Gastroesophageal sphincter (tissue), 4 donors: ENCODE measurements around the gene SAA1. TPM values are rescaled to one million over a fixed set of nuclear protein-coding genes. Genes with fewer than 3 reads are reported as not detected.

Source experiments
- ATAC-seq: fragments of 150-250 bp; one replicate; pipeline ENCODE4 v1.9.1; 2016; ENCODE audit warnings: mild to moderate bottlenecking, moderate library complexity
- H3K27ac ChIP-seq, 4 donors: fragments of 200-600 bp; sonication (generic) in 3 of 4; 1 replicate in 3 of 4; 2 replicates in 1 of 4; pipeline ENCODE4 v1.5.1; 2016 to 2019
- H3K27me3 ChIP-seq: fragments of 200-600 bp; sonication (generic); one replicate; pipeline ENCODE4 v1.5.1; 2019
- H3K36me3 ChIP-seq, 2 donors: fragments of 200-600 bp; sonication (generic); one replicate each; pipeline ENCODE4 v1.5.1; 2019; ENCODE audit warnings: control low read depth in 1 of 2
- H3K4me1 ChIP-seq, 3 donors: fragments of 200-600 bp; sonication (generic); 1 replicate in 2 of 3; 2 replicates in 1 of 3; pipeline ENCODE4 v1.5.1; 2016 to 2019; ENCODE audit warnings: control low read depth in 2 of 3
- H3K4me3 ChIP-seq, 2 donors: fragments of 200-600 bp; sonication (generic); one replicate each; pipeline ENCODE4 v1.5.1; 2019; ENCODE audit warnings: mild to moderate bottlenecking in 1 of 2, moderate library complexity in 1 of 2
- H3K9me3 ChIP-seq, 3 donors: fragments of 200-600 bp; sonication (generic); one replicate each; pipeline ENCODE4 v1.5.1; 2017 to 2019; ENCODE audit warnings: control low read depth in 2 of 3
- CTCF ChIP-seq, 4 experiments: fragments of 200-600 bp in 2 of 4; fragments of 450-650 bp in 2 of 4; sonication (generic) in 1 of 4; IDR thresholded peaks; one replicate each; pipeline ENCODE4 v1.5.1; 2017 to 2019; ENCODE audit warnings: antibody characterized with exemption in 4 of 4, mild to moderate bottlenecking in 2 of 4, moderate library complexity in 2 of 4
- EP300 ChIP-seq: sonication (generic); formaldehyde crosslinking; IDR thresholded peaks from one replicate; pipeline ENCODE4 v1.6.1; 2017; ENCODE audit warnings: antibody characterized with exemption, mild to moderate bottlenecking
- POLR2A ChIP-seq, 2 donors: fragments of 450-650 bp; IDR thresholded peaks; one replicate each; pipeline ENCODE4 v1.6.1; 2017; ENCODE audit warnings: antibody characterized with exemption in 2 of 2, mild to moderate bottlenecking in 2 of 2, moderate library complexity in 1 of 2
- POLR2AphosphoS5 ChIP-seq: sonication (generic); formaldehyde crosslinking; IDR thresholded peaks from one replicate; pipeline ENCODE4 v1.6.1; 2017; ENCODE audit warnings: antibody characterized with exemption
- WGBS, 2 donors: methylation state at CpG; one replicate each; pipeline ENCODE4 v1.1.5; 2018; ENCODE audit warnings: low coverage in 1 of 2; 5-methylcytosine and 5-hydroxymethylcytosine counted together
- total RNA-seq, 4 donors: library from RNA; depleted of rRNA; stranded (reverse); fragments of >200 nt; gene quantifications; one replicate each; pipeline ENCODE4 v1.1.0, GENCODE V29; 2016

Gene SAA1
- total RNA-seq, 4 donors from 2014 or later = 3.6 to 71.7 (median 32.3) TPM; not detected in 1

GRCh38 chr11:18304745-18305144 is 38.7 kb downstream of the SAA1 start:
- Histone ChIP-seq H3K9me3 (no peaks in the 10 kb centered on the region), H3K27ac (no peak overlapping the region), H3K4me3 (no peak overlapping the region), H3K36me3 (peaks cover 0 to 93% of the 10 kb centered on the region in 2 donors), H3K27me3 (no peaks in the 10 kb centered on the region), H3K4me1 (no peaks in the 10 kb centered on the region)
- no peak for TF ChIP-seq POLR2A (IDR thresholded peaks at IDR 0.05)
- TF ChIP-seq EP300 = no peak
- no peak for TF ChIP-seq CTCF (IDR thresholded peaks at IDR 0.05)
- no peak for TF ChIP-seq POLR2AphosphoS5
- ATAC-seq = no peak

GRCh38 chr11:18307461-18308139 is 41.5 kb downstream of the SAA1 start:
- H3K4me1 ChIP-seq = peaks cover 0 to 4% (median 2%) of the 10 kb centered on the region in 3 donors
- no peak for ATAC-seq

GRCh38 chr11:18308242-18308641 is 42.2 kb downstream of the SAA1 start:
- 89 to 100% methylated on average over 1 to 2 of the region's 2 CpGs for WGBS, 2 donors
- no peak for ATAC-seq
- Histone ChIP-seq H3K27ac (no peak overlapping the region), H3K9me3 (no peaks in the 10 kb centered on the region), H3K4me3 (no peak overlapping the region), H3K27me3 (no peaks in the 10 kb centered on the region), H3K4me1 (peaks cover 0 to 9% (median 5%) of the 10 kb centered on the region in 3 donors), H3K36me3 (peaks cover 0 to 80% of the 10 kb centered on the region in 2 donors)
- TF ChIP-seq CTCF (IDR thresholded peaks at IDR 0.05) (no peak), POLR2AphosphoS5 (no peak), EP300 (no peak), POLR2A (IDR thresholded peaks at IDR 0.05) (no peak)

More at GRCh38 chr11:18307461-18308139, 41.5 kb downstream of the SAA1 start:
- TF ChIP-seq CTCF (IDR thresholded peaks at IDR 0.05) = no peak
- no peak for TF ChIP-seq POLR2AphosphoS5
- TF ChIP-seq EP300 = no peak
- TF ChIP-seq POLR2A (IDR thresholded peaks at IDR 0.05) = no peak
- Histone ChIP-seq H3K9me3 (no peaks in the 10 kb centered on the region), H3K36me3 (peaks cover 0 to 87% of the 10 kb centered on the region in 2 donors), H3K27me3 (no peaks in the 10 kb centered on the region), H3K27ac (no peak overlapping the region), H3K4me3 (no peak overlapping the region)
- 55 to 69% methylated on average over 2 of the region's 2 CpGs for WGBS, 2 donors

GRCh38 chr11:18309691-18310090 is 43.6 kb downstream of the SAA1 start:
- H3K4me3 ChIP-seq = no peak overlapping the region
- ATAC-seq = no peak
- TF ChIP-seq EP300 (no peak), POLR2AphosphoS5 (no peak), CTCF (IDR thresholded peaks at IDR 0.05) (no peak), POLR2A (IDR thresholded peaks at IDR 0.05) (no peak)
- 93% methylated on average over 4 to 5 of the region's 5 CpGs for WGBS, 2 donors
- H3K27me3 ChIP-seq = no peaks in the 10 kb centered on the region
- H3K36me3 ChIP-seq = peaks cover 0 to 66% of the 10 kb centered on the region in 2 donors
- H3K27ac ChIP-seq = no peak overlapping the region
- H3K4me1 ChIP-seq = peaks cover 0 to 10% (median 5%) of the 10 kb centered on the region in 3 donors
- no peaks in the 10 kb centered on the region for H3K9me3 ChIP-seq

- H3K4me3 ChIP-seq = no peak overlapping the region
- TF ChIP-seq EP300 (no peak), POLR2AphosphoS5 (no peak), CTCF (IDR thresholded peaks at IDR 0.05) (no peak), POLR2A (IDR thresholded peaks at IDR 0.05) (no peak)
- no peak overlapping the region for H3K27ac ChIP-seq
- WGBS, 2 donors = 79 to 89% methylated on average over 6 of the region's 6 CpGs
- no peaks in the 10 kb centered on the region for H3K9me3 ChIP-seq
- no peaks in the 10 kb centered on the region for H3K27me3 ChIP-seq
- ATAC-seq = no peak
- H3K4me1 ChIP-seq = peaks cover 0 to 10% (median 5%) of the 10 kb centered on the region in 3 donors
- H3K36me3 ChIP-seq = peaks cover 0 to 54% of the 10 kb centered on the region in 2 donors
These were observed 44.8 kb downstream of the SAA1 start for GRCh38 chr11:18310800-18311340.
